SK-N-SH treated with all-trans-retinoic acid at 6 μM for 48 hours (cell line): ENCODE results near the gene CHST8.

ENCODE experiments used
- CREB5 ChIP-seq: fragments of 250-450 bp; sonication (Bioruptor Pico); IDR thresholded peaks from 2 replicates; pipeline ENCODE4 v1.5.1; 2020; ENCODE audit warnings: low read depth, mild to moderate bottlenecking, moderate library complexity
- CSRNP3 ChIP-seq: fragments of 250-450 bp; sonication (Bioruptor Pico); IDR thresholded peaks from 2 replicates; pipeline ENCODE4 v1.5.1; 2021; ENCODE audit warnings: mild to moderate bottlenecking, moderate library complexity
- GLIS3 ChIP-seq: fragments of 250-450 bp; sonication (Bioruptor Pico); IDR thresholded peaks from 2 replicates; pipeline ENCODE4 v1.5.0; 2020; ENCODE audit warnings: mild to moderate bottlenecking, moderate library complexity
- OSR1 ChIP-seq: fragments of 250-450 bp; sonication (Bioruptor Pico); IDR thresholded peaks from 2 replicates; pipeline ENCODE4 v1.8.0; 2022; ENCODE audit warnings: moderate library complexity, mild to moderate bottlenecking, inconsistent platforms
- PATZ1 ChIP-seq: fragments of 250-450 bp; sonication (Bioruptor Pico); IDR thresholded peaks from 2 replicates; pipeline ENCODE4 v1.8.0; 2020; ENCODE audit warnings: mild to moderate bottlenecking, moderate library complexity, borderline replicate concordance
- PPARA ChIP-seq: fragments of 250-450 bp; sonication (Bioruptor Pico); IDR thresholded peaks from 2 replicates; pipeline ENCODE4 v1.5.0; 2020; ENCODE audit warnings: mild to moderate bottlenecking, borderline replicate concordance
- ZFP3 ChIP-seq: fragments of 250-450 bp; sonication (Bioruptor Pico); IDR thresholded peaks from 2 replicates; pipeline ENCODE4 v1.5.0; 2020; ENCODE audit warnings: mild to moderate bottlenecking, moderate library complexity
- ZNF565 ChIP-seq: fragments of 450-650 bp; formaldehyde crosslinking; conservative IDR thresholded peaks from 2 replicates; pipeline ENCODE4 v1.5.0; 2020; ENCODE audit warnings: low read depth, mild to moderate bottlenecking, moderate library complexity

- TF ChIP-seq PATZ1 (CRISPR knock-in tag) (no peak), CSRNP3 (CRISPR knock-in tag) (no peak), ZFP3 (no peak), PPARA (CRISPR knock-in tag) (no peak), CREB5 (CRISPR knock-in tag) (no peak), ZNF565 (CRISPR knock-in tag) (no peak), GLIS3 (CRISPR knock-in tag) (no peak), OSR1 (CRISPR knock-in tag) (no peak)
Observed at GRCh38 chr19:33634361-33635091, 12.8 kb downstream of the CHST8 start.
